Retinal pigment epithelial cell (primary cell): Measurements from ENCODE around the gene TLE2.
"Not testable (repeated sequence)": the region's sequence is repeated elsewhere in the genome, so short reads cannot be mapped to it uniquely, and the experiment has no call there.

Experiments used
- DNase-seq: peaks from one replicate; pipeline ENCODE4 v3.0.0-alpha.2; 2010; ENCODE audit warnings: low read depth
- H3K4me3 ChIP-seq: 2 replicates; pipeline ENCODE4 v1.5.1; 2011; ENCODE audit warnings: mild to moderate bottlenecking, low read length, control low read depth, moderate library complexity
- TF ChIP-seq, protein P1 (sequence below): conservative IDR thresholded peaks from 2 replicates; pipeline ENCODE4 v1.5.1; 2011; ENCODE audit warnings: low read depth, low read length, control low read depth, inconsistent platforms

The TLE2 gene

DNA sequence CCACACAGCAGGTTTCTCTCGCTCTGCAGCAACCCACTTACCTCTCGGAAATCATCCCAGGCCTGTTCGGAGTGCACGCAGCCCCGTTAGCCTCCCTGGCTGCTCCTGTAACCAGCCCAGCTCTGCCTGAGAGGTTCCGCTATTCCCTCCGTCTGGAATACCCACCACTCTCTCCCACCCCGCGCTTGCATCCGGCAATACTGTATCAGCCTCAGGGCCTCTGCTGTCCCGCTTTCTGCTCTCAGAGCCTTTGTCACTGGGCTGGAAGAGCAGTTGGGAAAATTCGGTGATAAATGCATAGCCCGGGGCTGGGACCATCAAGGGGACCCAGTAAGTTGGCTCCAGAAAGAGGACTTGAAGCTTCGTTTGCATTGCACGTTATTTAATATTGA is 52.5 kb downstream of the TLE2 start:
- no peak for DNase-seq
- TF ChIP-seq, protein P1, sequence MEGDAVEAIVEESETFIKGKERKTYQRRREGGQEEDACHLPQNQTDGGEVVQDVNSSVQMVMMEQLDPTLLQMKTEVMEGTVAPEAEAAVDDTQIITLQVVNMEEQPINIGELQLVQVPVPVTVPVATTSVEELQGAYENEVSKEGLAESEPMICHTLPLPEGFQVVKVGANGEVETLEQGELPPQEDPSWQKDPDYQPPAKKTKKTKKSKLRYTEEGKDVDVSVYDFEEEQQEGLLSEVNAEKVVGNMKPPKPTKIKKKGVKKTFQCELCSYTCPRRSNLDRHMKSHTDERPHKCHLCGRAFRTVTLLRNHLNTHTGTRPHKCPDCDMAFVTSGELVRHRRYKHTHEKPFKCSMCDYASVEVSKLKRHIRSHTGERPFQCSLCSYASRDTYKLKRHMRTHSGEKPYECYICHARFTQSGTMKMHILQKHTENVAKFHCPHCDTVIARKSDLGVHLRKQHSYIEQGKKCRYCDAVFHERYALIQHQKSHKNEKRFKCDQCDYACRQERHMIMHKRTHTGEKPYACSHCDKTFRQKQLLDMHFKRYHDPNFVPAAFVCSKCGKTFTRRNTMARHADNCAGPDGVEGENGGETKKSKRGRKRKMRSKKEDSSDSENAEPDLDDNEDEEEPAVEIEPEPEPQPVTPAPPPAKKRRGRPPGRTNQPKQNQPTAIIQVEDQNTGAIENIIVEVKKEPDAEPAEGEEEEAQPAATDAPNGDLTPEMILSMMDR = no peak
- H3K4me3 ChIP-seq = peak overlapping the region; percentile 46

DNA sequence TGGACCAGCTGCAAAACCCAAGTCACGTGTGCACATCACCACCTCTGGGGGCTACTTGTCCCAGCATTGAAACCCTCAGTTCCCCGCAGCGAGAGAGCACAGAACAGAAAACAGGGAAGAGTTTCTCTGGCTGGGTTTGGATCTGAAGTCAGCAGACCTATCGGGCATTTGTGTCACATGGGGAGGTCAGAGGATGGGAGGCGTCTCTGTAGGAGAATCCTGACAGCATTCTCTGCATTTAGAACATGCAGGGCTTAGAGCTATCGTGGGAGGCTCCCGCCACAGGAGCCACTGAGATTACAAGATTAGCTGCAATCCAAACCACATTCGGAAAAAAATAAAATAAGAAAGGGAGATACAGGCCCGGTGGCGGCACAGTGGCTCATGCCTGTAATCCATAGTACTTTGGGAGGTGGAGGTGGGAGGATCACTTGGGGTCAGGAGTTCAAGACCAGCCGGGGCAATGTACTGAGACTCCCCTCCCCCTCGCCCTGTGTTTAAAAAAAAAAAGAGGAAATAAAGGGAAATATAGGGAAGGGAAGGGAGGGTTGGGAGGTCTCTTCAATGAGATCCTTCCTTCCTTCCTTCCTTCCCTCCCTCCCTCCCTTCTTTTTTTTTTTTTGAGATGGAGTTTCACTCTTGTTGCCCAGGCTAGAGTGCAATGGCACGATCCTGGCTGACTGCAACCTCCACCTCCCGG is 54.6 kb downstream of the TLE2 start:
- no peak overlapping the region for H3K4me3 ChIP-seq
- TF ChIP-seq, protein P1 = no peak
- DNase-seq = no peak

- DNase-seq = no peak
- no peak overlapping the region for H3K4me3 ChIP-seq
- TF ChIP-seq, protein P1 = no peak
These were observed 55.9 kb downstream of the TLE2 start for GRCh38 chr19:2973229-2973628.

DNA sequence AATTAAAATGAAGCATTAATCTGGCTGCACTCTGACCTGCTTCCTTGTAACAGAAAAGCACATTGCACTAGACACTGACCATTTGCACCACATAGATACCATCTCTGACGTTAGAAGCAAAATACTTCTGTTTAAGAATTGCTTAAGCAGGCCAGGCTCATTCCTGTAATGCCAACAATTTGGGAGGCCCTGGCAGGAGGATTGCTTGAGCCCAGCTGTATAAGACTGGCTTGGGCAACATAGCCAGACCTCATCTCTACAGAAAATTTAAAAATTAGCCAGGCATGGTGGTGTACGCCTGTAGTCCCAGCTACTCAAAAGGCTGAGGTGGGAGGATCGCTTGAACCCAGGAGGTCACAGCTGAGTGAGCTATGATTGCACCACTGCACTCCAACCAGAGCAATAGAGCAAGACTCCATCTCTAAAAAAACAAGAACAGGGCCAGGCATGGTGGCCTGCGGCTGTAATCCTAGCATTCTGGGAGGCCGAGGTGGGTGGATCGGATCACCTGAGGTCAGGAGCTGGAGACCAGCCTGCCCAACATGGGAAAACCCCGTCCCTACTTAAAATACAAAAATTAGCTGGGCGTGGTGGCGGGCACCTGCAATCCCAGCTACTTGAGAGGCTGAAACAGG is 58.8 kb downstream of the TLE2 start:
- DNase-seq = no peak
- no peak overlapping the region for H3K4me3 ChIP-seq
- TF ChIP-seq, protein P1 = no peak

- DNase-seq = no peak
- H3K4me3 ChIP-seq = no peak overlapping the region
- TF ChIP-seq, protein P1 = no peak
These were observed 60.0 kb downstream of the TLE2 start for GRCh38 chr19:2969104-2969504.

DNA sequence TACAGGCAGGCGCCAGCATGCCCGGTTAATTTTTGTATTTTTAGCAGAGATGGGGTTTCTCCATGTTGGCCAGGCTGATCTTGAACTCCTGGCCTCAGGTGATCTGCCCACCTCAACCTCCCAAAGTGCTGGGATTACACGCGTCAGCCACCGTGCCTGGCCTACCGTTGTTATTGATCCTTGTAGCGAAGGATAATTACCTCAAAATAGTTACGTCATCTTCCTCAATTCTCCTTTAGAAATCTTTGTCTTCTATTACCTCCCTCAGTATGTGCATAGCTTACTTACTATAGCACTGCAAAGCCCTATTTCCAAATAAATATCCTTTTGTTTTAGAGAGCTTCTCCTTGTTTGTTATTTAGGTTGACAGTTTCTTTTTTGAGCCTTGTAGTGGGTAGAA is 61.1 kb downstream of the TLE2 start:
- no peak for DNase-seq
- H3K4me3 ChIP-seq = no peak overlapping the region
- TF ChIP-seq, protein P1 = no peak

GRCh38 chr19:2964874-2965273 is 64.2 kb downstream of the TLE2 start:
- DNase-seq = no peak
- no peak overlapping the region for H3K4me3 ChIP-seq
- TF ChIP-seq, protein P1 = no peak

- H3K4me3 ChIP-seq, DNase-seq: not testable (repeated sequence)
These were observed 65.4 kb downstream of the TLE2 start for GRCh38 chr19:2963631-2964030.
